H1 (cell line): ENCODE measurements around the gene HSPA12A. TPM values are rescaled to one million over a fixed set of nuclear protein-coding genes. Genes with fewer than 3 reads are reported as not detected.

Experiments used
- CTCF ChIA-PET: fragments of 300-600 bp; sonication (Branson Sonifier 250); formaldehyde crosslinking; loops from one replicate; lab custom pipeline; 2021; ENCODE audit not compliant: partially characterized antibody; lab: Charles Lee
- POLR2A ChIA-PET: fragments of 300-600 bp; sonication (Branson Sonifier 250); formaldehyde crosslinking; loops from one replicate; lab custom pipeline; 2021; ENCODE audit warnings: inconsistent platforms; ENCODE audit not compliant: partially characterized antibody; lab: Charles Lee
- DNase-seq, 2 experiments: peaks; one replicate each; pipeline versions ENCODE4 v3.0.0 to v3.0.0-alpha.2; 2010 to 2022; ENCODE audit warnings: low spot score in 2 of 2, low read depth in 1 of 2, mixed read lengths in 1 of 2
- FAIRE-seq: peaks from 2 replicates; lab custom pipeline; 2011; peaks lifted over from hg19 to GRCh38; lab: Jason Lieb, UNC
- H2AFZ ChIP-seq: 2 replicates; pipeline ENCODE4 v1.8.1; 2012; ENCODE audit warnings: low read length, inconsistent platforms
- H2AK5ac ChIP-seq: 2 replicates; pipeline ENCODE4 v1.6.1; 2013; ENCODE audit warnings: low read depth, low read length
- H2BK120ac ChIP-seq: replicated peaks from 2 replicates; pipeline ENCODE3; 2013; ENCODE audit warnings: low read depth, low read length, inconsistent platforms
- H2BK12ac ChIP-seq: 2 replicates; pipeline ENCODE4 v1.6.1; 2013; ENCODE audit warnings: low read depth, low read length
- H2BK15ac ChIP-seq: 2 replicates; pipeline ENCODE4 v1.6.1; 2013; ENCODE audit warnings: low read length
- H2BK20ac ChIP-seq: 2 replicates; pipeline ENCODE4 v1.6.1; 2013; ENCODE audit warnings: low read length
- H2BK5ac ChIP-seq: 2 replicates; pipeline ENCODE4 v1.6.1; 2013; ENCODE audit warnings: low read depth, low read length
- H3K14ac ChIP-seq: 2 replicates; pipeline ENCODE4 v1.6.1; 2013; ENCODE audit warnings: inconsistent platforms; ENCODE audit not compliant: insufficient read length
- H3K18ac ChIP-seq: 2 replicates; pipeline ENCODE4 v1.6.1; 2013; ENCODE audit warnings: low read length; ENCODE audit errors: extremely low read depth
- H3K23ac ChIP-seq: 2 replicates; pipeline ENCODE4 v1.6.1; 2013; ENCODE audit warnings: inconsistent platforms; ENCODE audit not compliant: insufficient read length
- H3K23me2 ChIP-seq: 2 replicates; pipeline ENCODE4 v1.6.1; 2013; ENCODE audit warnings: low read depth, low read length
- H3K27ac ChIP-seq: 2 replicates; pipeline ENCODE4 v1.6.1; 2011; ENCODE audit warnings: low read depth, low read length, inconsistent platforms
- H3K27me3 ChIP-seq, 4 experiments: replicated peaks in 1 of 4; 1 replicate in 1 of 4; 2 replicates in 3 of 4; pipeline versions ENCODE4 v1.6.1 to v1.8.1; 2011 to 2013; ENCODE audit warnings: low read length in 3 of 4, mild to moderate bottlenecking in 3 of 4, inconsistent platforms in 2 of 4, mixed read lengths in 2 of 4, moderate library complexity in 1 of 4; ENCODE audit not compliant: control insufficient read depth in 3 of 4, insufficient read depth in 3 of 4; ENCODE audit errors: extremely low read depth in 1 of 4
- H3K36me3 ChIP-seq, 4 experiments: 2 replicates each; pipeline versions ENCODE4 v1.6.1 to v1.8.1; 2011 to 2013; ENCODE audit warnings: mild to moderate bottlenecking in 4 of 4, low read length in 3 of 4, moderate library complexity in 2 of 4, control low read depth in 1 of 4, inconsistent platforms in 1 of 4; ENCODE audit not compliant: insufficient read depth in 4 of 4, control insufficient read depth in 2 of 4
- H3K4ac ChIP-seq: replicated peaks from 2 replicates; pipeline ENCODE3; 2013; ENCODE audit warnings: low read length, low read depth, mixed read lengths, inconsistent platforms; ENCODE audit not compliant: insufficient read length
- H3K4me1 ChIP-seq, 4 experiments: replicated peaks in 1 of 4; 1 replicate in 1 of 4; 2 replicates in 3 of 4; pipeline versions ENCODE4 v1.6.1 to v1.8.1; 2011 to 2013; ENCODE audit warnings: low read length in 3 of 4, inconsistent platforms in 2 of 4, mixed read lengths in 1 of 4; ENCODE audit not compliant: insufficient read depth in 4 of 4, control insufficient read depth in 3 of 4
- H3K4me2 ChIP-seq, 2 experiments: 2 replicates each; pipeline versions ENCODE4 v1.6.1 to v1.8.1; 2011 to 2013; ENCODE audit warnings: low read depth in 2 of 2, low read length in 2 of 2, control low read depth in 1 of 2, inconsistent platforms in 1 of 2, mild to moderate bottlenecking in 1 of 2; ENCODE audit not compliant: insufficient read depth in 1 of 2
- H3K4me3 ChIP-seq, 4 experiments: fragments of 200-600, 300-600 bp in 1 of 4; sonication (generic), shearing (Covaris generic), sonication (Bioruptor Twin) in 1 of 4; 2 replicates each; pipeline versions ENCODE4 v1.5.1 to v1.8.1; 2011 to 2016; ENCODE audit warnings: low read length in 4 of 4, low read depth in 3 of 4, control low read depth in 2 of 4, inconsistent platforms in 2 of 4, mild to moderate bottlenecking in 2 of 4, mixed read lengths in 1 of 4, moderate library complexity in 1 of 4; ENCODE audit not compliant: insufficient read depth in 2 of 4; ENCODE audit errors: extremely low read depth in 1 of 4
- H3K56ac ChIP-seq: replicated peaks from 2 replicates; pipeline ENCODE3; 2013; ENCODE audit warnings: low read depth, mild to moderate bottlenecking, mixed read lengths, low read length, inconsistent platforms; ENCODE audit not compliant: insufficient read length
- H3K79me1 ChIP-seq: 2 replicates; pipeline ENCODE4 v1.6.1; 2013; ENCODE audit warnings: low read depth, low read length, control low read depth
- H3K79me2 ChIP-seq, 2 experiments: 2 replicates each; pipeline versions ENCODE4 v1.6.1 to v1.8.1; 2012 to 2013; ENCODE audit warnings: low read length in 2 of 2, mild to moderate bottlenecking in 2 of 2, inconsistent platforms in 1 of 2; ENCODE audit not compliant: insufficient read depth in 2 of 2, control insufficient read depth in 1 of 2
- H3K9ac ChIP-seq, 4 experiments: replicated peaks in 1 of 4; 1 replicate in 1 of 4; 2 replicates in 3 of 4; pipeline versions ENCODE4 v1.6.1 to v1.8.1; 2011 to 2013; ENCODE audit warnings: low read depth in 3 of 4, low read length in 3 of 4, control low read depth in 2 of 4, mild to moderate bottlenecking in 2 of 4, moderate library complexity in 2 of 4, inconsistent platforms in 1 of 4; ENCODE audit errors: extremely low read depth in 1 of 4
- H3K9me3 ChIP-seq, 2 experiments: 2 replicates each; pipeline versions ENCODE4 v1.6.1 to v1.8.1; 2012 to 2013; ENCODE audit warnings: mild to moderate bottlenecking in 2 of 2, moderate library complexity in 2 of 2, control low read depth in 1 of 2, inconsistent platforms in 1 of 2, low read depth in 1 of 2, low read length in 1 of 2, mixed read lengths in 1 of 2; ENCODE audit not compliant: insufficient read depth in 2 of 2
- H4K20me1 ChIP-seq, 2 experiments: replicated peaks in 1 of 2; 2 replicates each; pipeline versions ENCODE3 to v1.8.1; 2011 to 2013; ENCODE audit warnings: inconsistent platforms in 2 of 2, low read length in 2 of 2, mild to moderate bottlenecking in 1 of 2; ENCODE audit not compliant: insufficient read depth in 2 of 2, control insufficient read depth in 1 of 2
- H4K5ac ChIP-seq: 2 replicates; pipeline ENCODE4 v1.6.1; 2013; ENCODE audit warnings: low read length, low read depth, mixed read lengths, inconsistent platforms; ENCODE audit not compliant: insufficient read length
- H4K8ac ChIP-seq: 2 replicates; pipeline ENCODE4 v1.8.0; 2013; ENCODE audit warnings: mild to moderate bottlenecking, moderate library complexity, low read length, inconsistent platforms; ENCODE audit not compliant: insufficient read depth; ENCODE audit errors: extremely low read depth
- H4K91ac ChIP-seq: replicated peaks from 2 replicates; pipeline ENCODE3; 2013; ENCODE audit warnings: low read length, mixed read lengths, inconsistent platforms; ENCODE audit not compliant: insufficient read length
- CREB1 ChIP-seq: IDR thresholded peaks from 2 replicates; pipeline ENCODE4 v1.6.1; 2012; ENCODE audit warnings: inconsistent platforms
- HDAC2 ChIP-seq, 2 experiments: fragments of 300-600 bp in 1 of 2; sonication (generic) in 1 of 2; IDR thresholded peaks; 2 replicates each; pipeline ENCODE4 v1.6.1; 2011 to 2012; ENCODE audit warnings: low read depth in 2 of 2, low read length in 2 of 2, mild to moderate bottlenecking in 2 of 2, moderate library complexity in 2 of 2, borderline replicate concordance in 1 of 2, inconsistent platforms in 1 of 2
- JUN ChIP-seq: IDR thresholded peaks from 2 replicates; pipeline ENCODE4 v1.6.1; 2011; ENCODE audit warnings: low read depth, mild to moderate bottlenecking, improper control_type of control experiment, low read length
- JUND ChIP-seq: IDR thresholded peaks from 2 replicates; pipeline ENCODE4 v1.6.1; 2011; ENCODE audit warnings: mild to moderate bottlenecking, improper control_type of control experiment, low read length
- KDM1A ChIP-seq: fragments of 200-600, 300-600 bp; sonication (generic); IDR thresholded peaks from 2 replicates; pipeline ENCODE4 v1.7.1; 2016; ENCODE audit warnings: mild to moderate bottlenecking, low read length, borderline replicate concordance
- NANOG ChIP-seq: IDR thresholded peaks from 2 replicates; pipeline ENCODE4 v1.6.1; 2011; ENCODE audit warnings: low read length, low read depth, mild to moderate bottlenecking, inconsistent platforms; ENCODE audit not compliant: insufficient read depth, poor library complexity, severe bottlenecking
- POLR2A ChIP-seq, 2 experiments: IDR thresholded peaks; 1 replicate in 1 of 2; 2 replicates in 1 of 2; pipeline ENCODE4 v1.6.1; 2011; ENCODE audit warnings: low read depth in 2 of 2, low read length in 2 of 2, mild to moderate bottlenecking in 2 of 2; ENCODE audit errors: control extremely low read depth in 1 of 2
- SP1 ChIP-seq: IDR thresholded peaks from 2 replicates; pipeline ENCODE4 v1.6.1; 2011; ENCODE audit warnings: low read depth, low read length
- SP2 ChIP-seq: IDR thresholded peaks from 2 replicates; pipeline ENCODE4 v1.6.1; 2012; ENCODE audit warnings: mild to moderate bottlenecking, low read length, inconsistent platforms
- SRF ChIP-seq: IDR thresholded peaks from 2 replicates; pipeline ENCODE4 v1.6.1; 2011; ENCODE audit warnings: mild to moderate bottlenecking, low read depth, low read length, moderate library complexity
- TEAD4 ChIP-seq: IDR thresholded peaks from 2 replicates; pipeline ENCODE4 v1.6.1; 2012; ENCODE audit warnings: low read depth, low read length, inconsistent platforms, mixed read lengths
- WGBS, 2 experiments: shearing (Covaris generic) in 1 of 2; methylation state at CpG; one replicate each; pipeline versions ENCODE4 v1.1.6 to v1.1.7; 2013 to 2015; ENCODE audit warnings: low lambda C conversion rate in 2 of 2, mixed read lengths in 2 of 2, inconsistent platforms in 1 of 2, low coverage in 1 of 2, missing lambda C conversion rate in 1 of 2; ENCODE audit not compliant: insufficient replicate concordance in 2 of 2, insufficient coverage in 1 of 2, insufficient read length in 1 of 2; ENCODE audit errors: extremely low coverage in 1 of 2, missing lambda C conversion rate in 1 of 2; 5-methylcytosine and 5-hydroxymethylcytosine counted together
- polyA plus RNA-seq, 7 experiments: library from polyadenylated mRNA; depleted of rRNA in 3 of 7; stranded (reverse) in 5 of 7; unstranded in 2 of 7; fragments of >200 nt in 5 of 7; fragments of 200-250 nt in 2 of 7; gene quantifications; 1 replicate in 5 of 7; 2 replicates in 1 of 7; 4 replicates in 1 of 7; pipeline versions ENCODE4 v1.2.1 to v1.2.3, GENCODE V29; 2011 to 2013; ENCODE audit warnings: missing spikeins in 2 of 7, mixed read lengths in 2 of 7
- total RNA-seq: library from RNA; stranded (reverse); fragmentation: NEBNext Ultra II Directional; extraction: Animal tissue kit (Norgen Biotek cat#: 25700); gene quantifications from 2 replicates; pipeline ENCODE4 v1.2.1, GENCODE V29; 2021
- TF ChIP-seq, protein P1 (sequence below): IDR thresholded peaks from 2 replicates; pipeline ENCODE4 v1.6.1; 2012; ENCODE audit warnings: low read length, inconsistent platforms

Gene HSPA12A
- total and polyA plus RNA-seq, 2 of the 8 experiments (the other 6 are each of a cell fraction or from before 2014, with no cell fraction given): 3.1 to 6.9 TPM

GRCh38 chr10:116715839-116716377 is 26.5 kb downstream of the HSPA12A start:
- Histone ChIP-seq H3K9me3 (no peaks in the 10 kb centered on the region), H3K79me2 (no peaks in the 10 kb centered on the region), H2BK12ac (no peak overlapping the region), H3K79me1 (no peaks in the 10 kb centered on the region), H3K4ac (no peak overlapping the region), H3K18ac (no peak overlapping the region), H4K91ac (no peak overlapping the region), H2BK5ac (no peak overlapping the region), H2BK15ac (no peak overlapping the region), H3K9ac (no peak overlapping the region), H3K36me3 (no peaks in the 10 kb centered on the region), H3K4me1 (0 out of 7 replicates have a peak, but pooled peaks cover 0 to 2% (median 0%) of the 10 kb centered on the region in 4 experiments), H2AFZ (no peak overlapping the region), H4K8ac (no peak overlapping the region), H2BK120ac (no peak overlapping the region), H2BK20ac (no peak overlapping the region), H3K14ac (no peak overlapping the region), H3K23ac (no peak overlapping the region), H4K5ac (no peak overlapping the region), H3K56ac (no peak overlapping the region), H3K27ac (no peak overlapping the region), H3K23me2 (peaks cover 3% of the 10 kb centered on the region; the same call in 1 of the 2 replicates), H3K27me3 (no peaks in the 10 kb centered on the region), H2AK5ac (no peak overlapping the region), H3K4me2 (no peak overlapping the region), H4K20me1 (no peaks in the 10 kb centered on the region), H3K4me3 (no peak overlapping the region)
- ChIA-PET POLR2A (no interaction called here), CTCF (interaction anchor here (1.0 to 2.6 kb wide), 4 partner anchors 9 to 34 kb away, joined by 3 to 7 read pairs (median 4); no protein-coding TSS in a partner anchor)
- no peak for TF ChIP-seq POLR2A (IDR thresholded peaks at IDR 0.05; ENCODE audit: control extremely low read depth in 1 of 2, low read depth in 2 of 2, low read length in 2 of 2)
- no peak for TF ChIP-seq KDM1A
- no peak for TF ChIP-seq TEAD4
- TF ChIP-seq JUN: no peak
- TF ChIP-seq, protein P1, sequence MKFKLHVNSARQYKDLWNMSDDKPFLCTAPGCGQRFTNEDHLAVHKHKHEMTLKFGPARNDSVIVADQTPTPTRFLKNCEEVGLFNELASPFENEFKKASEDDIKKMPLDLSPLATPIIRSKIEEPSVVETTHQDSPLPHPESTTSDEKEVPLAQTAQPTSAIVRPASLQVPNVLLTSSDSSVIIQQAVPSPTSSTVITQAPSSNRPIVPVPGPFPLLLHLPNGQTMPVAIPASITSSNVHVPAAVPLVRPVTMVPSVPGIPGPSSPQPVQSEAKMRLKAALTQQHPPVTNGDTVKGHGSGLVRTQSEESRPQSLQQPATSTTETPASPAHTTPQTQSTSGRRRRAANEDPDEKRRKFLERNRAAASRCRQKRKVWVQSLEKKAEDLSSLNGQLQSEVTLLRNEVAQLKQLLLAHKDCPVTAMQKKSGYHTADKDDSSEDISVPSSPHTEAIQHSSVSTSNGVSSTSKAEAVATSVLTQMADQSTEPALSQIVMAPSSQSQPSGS: no peak
- TF ChIP-seq SP1: no peak
- TF ChIP-seq CREB1: no peak
- no peak for TF ChIP-seq SRF
- TF ChIP-seq SP2: no peak
- no peak for TF ChIP-seq HDAC2 (IDR thresholded peaks at IDR 0.05; ENCODE audit: borderline replicate concordance in 1 of 2, low read depth in 2 of 2, low read length in 2 of 2)
- TF ChIP-seq NANOG: no peak
- TF ChIP-seq JUND: no peak
- 93% methylated on average over 4 of the region's 4 CpGs; no CpG with 5 or more reads in 1 of the 2 experiments for WGBS, 2 experiments
- DNase-seq (no peak), FAIRE-seq (no peak)
